HepG2 (cell line): ENCODE results near the gene SLC22A12. TPM values are rescaled to one million over a fixed set of nuclear protein-coding genes. Genes with fewer than 3 reads are reported as not detected.
A peak's percentile ranks its signal among the peaks of the same experiment; 100 is the strongest.

Experiments
- ATAC-seq: fragments of 200-7000 bp; cut with Tn5 transposase; 3 replicates; pipeline ENCODE4 v1.9.1; 2020; ENCODE audit warnings: mild to moderate bottlenecking, moderate library complexity
- BruUV-seq: library from RNA; stranded (reverse); fragments of 400-500 nt; replicated peaks from 2 replicates; lab custom pipeline; 2021; lab: Mats Ljungman, UMichigan
- CTCF ChIA-PET: fragments of 300-600 bp; formaldehyde crosslinking; extraction: SDS; loops from one replicate; lab custom pipeline; 2021; ENCODE audit warnings: low total read pairs, inconsistent platforms, low intra/inter-chr PET ratio; lab: Yijun Ruan, JAX
- POLR2A ChIA-PET: fragments of 350-600 bp; sonication (Branson Sonifier 250); formaldehyde crosslinking; loops from one replicate; lab custom pipeline; 2020; ENCODE audit warnings: antibody characterized with exemption, inconsistent platforms; lab: Yijun Ruan, JAX
- DNase-seq: peaks from one replicate; pipeline ENCODE4 v3.0.0-alpha.2; 2015; ENCODE audit warnings: low spot score
- FAIRE-seq: peaks from 3 replicates; lab custom pipeline; 2011; peaks lifted over from hg19 to GRCh38; lab: Jason Lieb, UNC
- H2AFZ ChIP-seq: one replicate; pipeline ENCODE4 v1.6.1; 2011; ENCODE audit warnings: low read length, inconsistent platforms
- H3K27ac ChIP-seq: fragments of 300-600 bp; 3 replicates; pipeline ENCODE4 v1.8.0; 2011; ENCODE audit warnings: mixed run types, mild to moderate bottlenecking, mixed read lengths, low read length, inconsistent platforms; ENCODE audit not compliant: insufficient read depth; ENCODE audit errors: extremely low read length
- H3K27me3 ChIP-seq, 2 experiments: fragments of 200-600 bp in 1 of 2; 2 replicates in 1 of 2; 3 replicates in 1 of 2; pipeline versions ENCODE4 v1.6.0 to v1.8.0; 2011; ENCODE audit warnings: low read length in 2 of 2, mild to moderate bottlenecking in 2 of 2, moderate library complexity in 2 of 2, inconsistent platforms in 1 of 2; ENCODE audit not compliant: insufficient read depth in 2 of 2, control insufficient read depth in 1 of 2
- H3K36me3 ChIP-seq, 2 experiments: fragments of 200-600 bp in 1 of 2; replicated peaks in 1 of 2; 2 replicates in 1 of 2; 3 replicates in 1 of 2; pipeline versions ENCODE4 v1.5.1 to v1.8.0; 2011; ENCODE audit warnings: low read length in 2 of 2, inconsistent platforms in 1 of 2; ENCODE audit not compliant: insufficient read depth in 2 of 2, control insufficient read depth in 1 of 2
- H3K4me1 ChIP-seq: 2 replicates; pipeline ENCODE4 v1.5.1; 2012; ENCODE audit warnings: low read length, inconsistent platforms; ENCODE audit not compliant: insufficient read depth
- H3K4me2 ChIP-seq: 2 replicates; pipeline ENCODE4 v1.6.0; 2011; ENCODE audit warnings: low read depth, low read length, inconsistent platforms
- H3K4me3 ChIP-seq, 3 experiments: fragments of 200-600 bp in 1 of 3; sonication (generic), shearing (Covaris generic) in 1 of 3; replicated peaks in 1 of 3; 2 replicates each; pipeline ENCODE4 v1.5.1; 2011 to 2016; ENCODE audit warnings: low read length in 3 of 3, inconsistent platforms in 2 of 3, low read depth in 2 of 3, mild to moderate bottlenecking in 2 of 3, control low read depth in 1 of 3, mixed read lengths in 1 of 3; ENCODE audit not compliant: insufficient read depth in 1 of 3
- H3K79me2 ChIP-seq: one replicate; pipeline ENCODE4 v1.6.1; 2011; ENCODE audit warnings: low read length, inconsistent platforms; ENCODE audit not compliant: insufficient read depth
- H3K9ac ChIP-seq: 2 replicates; pipeline ENCODE4 v1.6.0; 2011; ENCODE audit warnings: mild to moderate bottlenecking, low read depth, low read length, inconsistent platforms; ENCODE audit not compliant: insufficient read depth
- H3K9me3 ChIP-seq: 2 replicates; pipeline ENCODE4 v1.5.1; 2012; ENCODE audit warnings: mild to moderate bottlenecking, low read length
- H4K20me1 ChIP-seq: 2 replicates; pipeline ENCODE4 v1.6.0; 2011; ENCODE audit warnings: inconsistent platforms, mild to moderate bottlenecking, low read length, moderate library complexity; ENCODE audit not compliant: insufficient read depth
- CEBPG ChIP-seq: IDR thresholded peaks from 2 replicates; pipeline ENCODE4 v1.6.1; 2016
- ISX ChIP-seq: sonication (generic); formaldehyde crosslinking; conservative IDR thresholded peaks from 2 replicates; pipeline ENCODE4 v1.5.0; 2020; ENCODE audit warnings: missing genetic modification reagents
- RAD51 ChIP-seq: fragments of 450-650 bp; IDR thresholded peaks from 2 replicates; pipeline ENCODE4 v1.6.1; 2016; ENCODE audit warnings: borderline replicate concordance
- ZNF224 ChIP-seq: sonication (generic); formaldehyde crosslinking; IDR thresholded peaks from 2 replicates; pipeline ENCODE4 v1.5.0; 2020; ENCODE audit warnings: mild to moderate bottlenecking, missing genetic modification reagents
- ZNF441 ChIP-seq: sonication (generic); formaldehyde crosslinking; IDR thresholded peaks from 2 replicates; pipeline ENCODE4 v1.7.0; 2021; ENCODE audit warnings: missing genetic modification reagents, borderline replicate concordance
- ZNF776 ChIP-seq: sonication (generic); formaldehyde crosslinking; IDR thresholded peaks from 2 replicates; pipeline ENCODE4 v1.4.0; 2020; ENCODE audit warnings: mild to moderate bottlenecking, missing genetic modification reagents
- ZNF839 ChIP-seq: sonication (generic); formaldehyde crosslinking; IDR thresholded peaks from 2 replicates; pipeline ENCODE4 v1.4.0; 2020; ENCODE audit warnings: missing genetic modification reagents, mild to moderate bottlenecking, borderline replicate concordance
- WGBS: methylation state at CpG from one replicate; pipeline ENCODE4 v1.1.6; 2017; ENCODE audit warnings: low lambda C conversion rate; 5-methylcytosine and 5-hydroxymethylcytosine counted together
- in situ Hi-C: cut with HindIII; loops from 2 replicates; pipeline ENCODE4 v1.10.0; 2017; ENCODE audit warnings: low pct_unique_long_range_greater_than_20kb; ENCODE audit not compliant: extremely low pct_ligation_motif_present
- intact Hi-C: fragments of 100-400 bp; cut with micrococcal nuclease; formaldehyde crosslinking; loops from one replicate; pipeline ENCODE4 v1.10.0; 2022; ENCODE audit not compliant: unreplicated experiment
- polyA plus RNA-seq, 8 experiments: library from polyadenylated mRNA; depleted of rRNA in 3 of 8; stranded (reverse) in 7 of 8; unstranded in 1 of 8; fragments of >200 nt; fragmentation: Illumina TruSeq in 4 of 8; extraction: Trizol in 4 of 8; gene quantifications; 2 replicates each; pipeline versions ENCODE4 v1.2.1 to v1.2.3, GENCODE V29; 2011 to 2016; ENCODE audit warnings: low read depth in 4 of 8, missing spikeins in 1 of 8, mixed read lengths in 1 of 8; ENCODE audit not compliant: insufficient read depth in 1 of 8
- total RNA-seq, 5 experiments: library from RNA; depleted of rRNA; stranded (reverse); fragments of >200 nt; fragmentation: Illumina TruSeq; extraction: Trizol; gene quantifications; 2 replicates each; pipeline ENCODE4 v1.2.3, GENCODE V29; 2016; ENCODE audit warnings: low read depth in 1 of 5
- TF ChIP-seq, protein P1 (sequence below): sonication (generic); formaldehyde crosslinking; IDR thresholded peaks from 2 replicates; pipeline ENCODE4 v1.8.1; 2023; ENCODE audit warnings: mild to moderate bottlenecking, inconsistent platforms, moderate library complexity, missing genetic modification reagents, borderline replicate concordance
- TF ChIP-seq, protein P2 (sequence below): sonication (generic); formaldehyde crosslinking; IDR thresholded peaks from 2 replicates; pipeline ENCODE4 v1.4.0; 2020; ENCODE audit warnings: mild to moderate bottlenecking, low read depth, missing genetic modification reagents
- TF ChIP-seq, protein P3 (sequence below): sonication (generic); formaldehyde crosslinking; IDR thresholded peaks from 2 replicates; pipeline ENCODE4 v1.4.0; 2020; ENCODE audit warnings: missing genetic modification reagents, borderline replicate concordance

SLC22A12 gene
- total and polyA plus RNA-seq, 2 of the 13 experiments (the other 11 are each of a cell fraction or from before 2014, with no cell fraction given): not detected

DNA sequence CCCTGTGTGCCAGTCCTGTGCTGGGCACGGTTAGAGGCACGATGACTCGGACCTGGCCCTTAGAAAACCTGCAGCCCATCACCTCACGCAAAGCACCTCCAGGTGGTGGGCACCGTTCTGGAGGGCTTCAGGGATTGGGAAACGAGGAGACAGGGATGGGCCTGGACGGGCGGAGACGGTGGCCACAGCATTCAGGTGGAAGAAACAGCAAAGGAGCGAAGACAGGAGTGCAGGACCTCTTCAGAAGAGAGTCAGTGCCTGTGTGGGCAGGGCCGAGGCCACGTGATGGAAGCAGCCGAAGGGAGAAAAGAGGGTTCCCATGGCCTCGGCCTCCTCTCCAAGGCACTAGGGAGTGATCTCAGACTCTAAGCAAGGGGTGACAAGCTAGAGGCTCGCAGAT is 8.1 kb upstream of the SLC22A12 start (continued):
- TF ChIP-seq ZNF441 (CRISPR knock-in tag): no peak
- no peak for TF ChIP-seq ZNF839 (CRISPR knock-in tag)
- TF ChIP-seq, protein P1, sequence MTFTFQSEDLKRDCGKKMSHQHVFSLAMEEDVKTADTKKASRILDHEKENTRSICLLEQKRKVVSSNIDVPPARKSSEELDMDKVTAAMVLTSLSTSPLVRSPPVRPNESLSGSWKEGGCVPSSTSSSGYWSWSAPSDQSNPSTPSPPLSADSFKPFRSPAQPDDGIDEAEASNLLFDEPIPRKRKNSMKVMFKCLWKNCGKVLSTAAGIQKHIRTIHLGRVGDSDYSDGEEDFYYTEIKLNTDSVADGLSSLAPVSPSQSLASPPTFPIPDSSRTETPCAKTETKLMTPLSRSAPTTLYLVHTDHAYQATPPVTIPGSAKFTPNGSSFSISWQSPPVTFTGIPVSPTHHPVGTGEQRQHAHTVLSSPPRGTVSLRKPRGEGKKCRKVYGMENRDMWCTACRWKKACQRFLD (CRISPR knock-in tag): no peak
- TF ChIP-seq ZNF224 (CRISPR knock-in tag): no peak

DNA sequence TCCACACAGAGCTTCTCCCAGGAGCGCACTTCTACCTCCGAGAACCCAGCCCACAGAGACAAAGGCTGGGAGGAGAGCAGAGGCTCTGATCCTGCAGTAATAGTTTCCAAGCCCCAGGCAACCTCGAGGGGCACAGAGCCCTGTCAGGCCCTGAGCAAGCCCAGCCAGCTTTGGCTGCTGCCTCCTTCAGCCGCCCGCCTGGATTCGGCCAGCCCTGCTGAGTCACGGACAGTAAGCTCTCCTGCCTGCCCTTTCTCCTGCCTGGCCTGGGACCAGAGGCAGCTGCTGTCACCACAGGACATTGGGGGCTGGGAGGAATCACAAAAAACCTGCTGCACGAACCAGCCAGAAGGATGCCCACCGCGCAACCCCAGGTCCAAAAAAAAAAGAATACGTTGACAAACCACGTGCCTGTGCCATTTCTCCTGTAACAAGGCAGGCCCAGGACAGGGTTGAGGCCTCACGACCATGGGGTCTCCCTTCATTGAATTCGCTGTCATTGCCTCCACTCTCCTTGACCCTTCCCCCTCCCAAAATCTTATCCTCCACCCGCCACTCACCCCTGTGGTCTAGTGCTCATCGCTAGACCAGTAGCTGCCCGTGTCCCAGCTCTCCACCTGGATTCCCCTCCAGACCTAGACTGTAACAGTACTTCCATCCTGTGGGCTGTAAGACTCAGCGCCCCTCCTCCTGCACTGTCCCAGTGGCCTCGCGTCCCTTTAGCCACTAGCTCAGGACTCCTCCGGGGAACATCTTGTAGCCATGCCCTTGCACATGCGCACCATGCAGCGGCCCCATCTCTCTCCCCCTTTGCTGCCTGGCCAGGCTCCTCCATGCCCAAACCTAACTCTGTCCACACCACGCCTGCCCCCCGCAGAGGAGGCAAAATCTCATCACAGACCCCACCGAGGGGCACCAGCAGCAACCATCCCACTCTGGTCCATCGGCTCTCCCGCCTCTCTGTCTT is 7.4 kb upstream of the SLC22A12 start:
- Histone ChIP-seq H2AFZ (no peak overlapping the region), H3K4me1 (peaks cover 46% of the 10 kb centered on the region), H3K36me3 (no peaks in the 10 kb centered on the region), H4K20me1 (no peaks in the 10 kb centered on the region), H3K9ac (no peak overlapping the region), H3K4me3 (no peak overlapping the region), H3K4me2 (no peak overlapping the region), H3K79me2 (no peaks in the 10 kb centered on the region), H3K27me3 (peaks cover 4 to 9% of the 10 kb centered on the region in 2 experiments; a peak in 3 of 5 replicates), H3K9me3 (no peaks in the 10 kb centered on the region), H3K27ac (no peak overlapping the region)
- CTCF ChIA-PET: no interaction called here
- WGBS: 67% methylated on average over 23 of the region's 28 CpGs
- no TSS peak for BruUV-seq
- DNase-seq: no peak
- POLR2A ChIA-PET: no interaction called here
- FAIRE-seq: no peak
- in situ Hi-C loops: no loop called here
- ATAC-seq: peak; percentile 25
- intact Hi-C loops: no loop called here
- TF ChIP-seq ZNF776 (CRISPR knock-in tag) (no peak), ISX (no peak), CEBPG (CRISPR knock-in tag) (no peak), RAD51 (no peak)
- TF ChIP-seq, protein P2, sequence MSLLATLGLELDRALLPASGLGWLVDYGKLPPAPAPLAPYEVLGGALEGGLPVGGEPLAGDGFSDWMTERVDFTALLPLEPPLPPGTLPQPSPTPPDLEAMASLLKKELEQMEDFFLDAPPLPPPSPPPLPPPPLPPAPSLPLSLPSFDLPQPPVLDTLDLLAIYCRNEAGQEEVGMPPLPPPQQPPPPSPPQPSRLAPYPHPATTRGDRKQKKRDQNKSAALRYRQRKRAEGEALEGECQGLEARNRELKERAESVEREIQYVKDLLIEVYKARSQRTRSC (CRISPR knock-in tag): no peak
- TF ChIP-seq, protein P3, sequence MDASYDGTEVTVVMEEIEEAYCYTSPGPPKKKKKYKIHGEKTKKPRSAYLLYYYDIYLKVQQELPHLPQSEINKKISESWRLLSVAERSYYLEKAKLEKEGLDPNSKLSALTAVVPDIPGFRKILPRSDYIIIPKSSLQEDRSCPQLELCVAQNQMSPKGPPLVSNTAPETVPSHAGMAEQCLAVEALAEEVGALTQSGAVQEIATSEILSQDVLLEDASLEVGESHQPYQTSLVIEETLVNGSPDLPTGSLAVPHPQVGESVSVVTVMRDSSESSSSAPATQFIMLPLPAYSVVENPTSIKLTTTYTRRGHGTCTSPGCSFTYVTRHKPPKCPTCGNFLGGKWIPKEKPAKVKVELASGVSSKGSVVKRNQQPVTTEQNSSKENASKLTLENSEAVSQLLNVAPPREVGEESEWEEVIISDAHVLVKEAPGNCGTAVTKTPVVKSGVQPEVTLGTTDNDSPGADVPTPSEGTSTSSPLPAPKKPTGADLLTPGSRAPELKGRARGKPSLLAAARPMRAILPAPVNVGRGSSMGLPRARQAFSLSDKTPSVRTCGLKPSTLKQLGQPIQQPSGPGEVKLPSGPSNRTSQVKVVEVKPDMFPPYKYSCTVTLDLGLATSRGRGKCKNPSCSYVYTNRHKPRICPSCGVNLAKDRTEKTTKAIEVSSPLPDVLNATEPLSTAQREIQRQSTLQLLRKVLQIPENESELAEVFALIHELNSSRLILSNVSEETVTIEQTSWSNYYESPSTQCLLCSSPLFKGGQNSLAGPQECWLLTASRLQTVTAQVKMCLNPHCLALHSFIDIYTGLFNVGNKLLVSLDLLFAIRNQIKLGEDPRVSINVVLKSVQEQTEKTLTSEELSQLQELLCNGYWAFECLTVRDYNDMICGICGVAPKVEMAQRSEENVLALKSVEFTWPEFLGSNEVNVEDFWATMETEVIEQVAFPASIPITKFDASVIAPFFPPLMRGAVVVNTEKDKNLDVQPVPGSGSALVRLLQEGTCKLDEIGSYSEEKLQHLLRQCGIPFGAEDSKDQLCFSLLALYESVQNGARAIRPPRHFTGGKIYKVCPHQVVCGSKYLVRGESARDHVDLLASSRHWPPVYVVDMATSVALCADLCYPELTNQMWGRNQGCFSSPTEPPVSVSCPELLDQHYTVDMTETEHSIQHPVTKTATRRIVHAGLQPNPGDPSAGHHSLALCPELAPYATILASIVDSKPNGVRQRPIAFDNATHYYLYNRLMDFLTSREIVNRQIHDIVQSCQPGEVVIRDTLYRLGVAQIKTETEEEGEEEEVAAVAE (CRISPR knock-in tag): no peak
